GM19035 (cell line): ENCODE data around the gene GRIA4.
"Not testable (repeated sequence)": the region's sequence is repeated elsewhere in the genome, so short reads cannot be mapped to it uniquely, and the experiment has no call there.

Experiments
- ATAC-seq: cut with Tn5 transposase; IDR thresholded peaks from one replicate; pipeline ENCODE4 v1.9.1; 2021; ENCODE audit not compliant: unreplicated experiment

The GRIA4 gene

DNA sequence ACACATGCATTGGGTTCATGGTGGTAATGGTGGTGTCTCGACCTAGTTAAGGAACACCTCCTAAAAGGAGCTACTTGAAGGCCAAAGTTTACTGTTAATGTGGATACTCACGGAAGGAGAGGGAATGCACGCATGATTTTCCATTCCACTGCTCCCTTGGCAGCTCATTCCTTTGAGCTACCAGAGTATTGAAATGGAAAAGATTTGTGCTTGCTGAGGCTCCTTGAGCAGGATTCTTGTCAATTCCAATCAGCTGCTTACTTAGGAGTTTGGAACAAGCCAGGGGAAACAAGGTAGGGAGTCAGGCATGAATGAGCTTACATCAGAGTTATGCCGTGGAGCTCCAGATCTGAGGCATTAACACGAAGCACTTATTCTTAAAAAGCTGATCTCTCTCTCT lies 108.8 kb downstream of the GRIA4 start:
- no peak for ATAC-seq

DNA sequence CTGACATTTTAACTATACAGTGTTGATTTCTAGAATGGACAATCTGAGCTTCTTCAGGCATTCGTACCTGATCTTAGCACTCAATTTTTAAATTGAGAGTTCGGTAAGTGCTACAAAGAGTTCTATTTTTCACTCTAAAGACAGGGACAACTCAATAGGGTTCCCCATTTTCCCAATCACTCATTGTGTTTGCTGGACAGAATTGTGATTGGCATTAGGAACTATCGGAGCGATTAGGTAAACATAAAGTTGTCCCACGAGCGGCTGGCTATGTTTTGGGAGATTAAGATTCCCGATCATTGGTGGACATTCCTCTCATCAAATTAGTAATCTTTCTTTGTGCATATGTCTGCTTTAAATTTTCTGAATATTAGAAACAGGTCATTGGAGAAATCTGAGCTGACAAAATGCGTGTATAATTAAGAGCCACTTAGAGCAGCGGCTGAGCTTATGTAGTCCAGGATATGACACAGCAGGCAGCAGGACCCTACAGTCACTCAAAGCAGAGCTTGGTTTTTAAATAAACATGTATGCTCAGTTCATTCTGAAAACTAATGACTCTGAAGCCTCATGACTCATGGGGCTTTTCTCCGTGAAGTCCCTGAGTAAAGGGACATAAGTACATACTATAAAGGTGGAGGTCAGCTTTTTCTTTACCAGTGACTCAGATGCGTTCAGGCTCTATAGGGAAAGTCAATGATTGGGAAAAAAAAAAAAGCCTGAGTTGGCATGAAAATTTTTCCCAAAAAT lies 109.4 kb downstream of the GRIA4 start:
- peak; percentile 79 for ATAC-seq

DNA sequence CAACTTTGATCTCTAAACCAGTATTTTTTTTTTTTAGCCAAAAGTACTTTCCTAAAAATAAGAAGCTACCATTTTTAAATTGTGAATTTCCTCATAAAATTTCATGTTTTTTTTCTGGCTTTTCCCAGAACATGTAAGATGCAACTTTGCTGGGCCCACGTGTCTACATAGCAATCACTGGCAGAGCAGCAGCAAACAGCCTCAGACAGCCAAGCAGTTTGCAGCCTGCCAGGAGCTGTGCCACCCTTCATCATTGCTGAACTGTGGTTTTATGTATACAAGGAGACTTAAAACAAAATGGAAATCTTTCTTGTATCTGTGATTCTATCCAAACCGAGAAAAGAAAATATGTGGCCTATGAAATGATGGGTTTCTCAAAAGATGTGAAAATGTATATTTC lies 110.2 kb downstream of the GRIA4 start:
- ATAC-seq = no peak

DNA sequence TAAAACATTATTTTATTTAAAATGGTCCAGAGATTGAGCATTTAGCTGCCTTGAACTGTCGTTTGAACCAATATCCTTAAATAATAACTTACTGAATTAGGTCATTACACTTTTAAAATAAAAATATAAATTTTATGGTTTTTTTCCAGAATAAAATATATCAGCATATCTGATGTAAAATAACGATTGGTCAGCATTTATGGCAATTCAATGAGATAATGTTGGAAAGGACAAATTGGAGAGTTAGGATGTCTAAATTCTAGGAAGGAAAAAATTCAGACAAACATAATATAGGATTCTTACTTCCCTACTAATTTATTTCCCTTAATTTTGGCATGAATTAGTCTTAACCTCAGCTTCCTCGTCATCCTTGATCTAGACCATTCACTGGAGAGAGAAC lies 113.4 kb downstream of the GRIA4 start:
- ATAC-seq = no peak

DNA sequence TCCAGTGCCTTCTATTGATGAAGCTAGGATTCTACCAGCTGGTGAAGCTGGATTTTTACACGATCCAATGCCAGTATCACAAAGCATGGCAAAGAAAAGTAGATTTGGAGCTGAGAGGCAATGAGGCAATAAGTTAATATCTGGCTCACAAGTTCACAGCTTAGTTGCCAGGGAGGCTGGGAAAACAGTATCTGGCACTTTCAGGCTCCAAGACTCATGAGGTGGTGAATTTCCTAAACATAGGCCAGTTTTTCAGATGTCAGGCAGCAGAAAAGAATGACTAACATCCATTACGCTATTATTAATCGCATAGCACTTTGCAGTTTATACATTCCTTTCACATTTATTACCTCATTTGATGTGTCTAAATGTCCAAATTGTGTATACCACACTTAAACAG lies 122.7 kb downstream of the GRIA4 start:
- no peak for ATAC-seq

DNA sequence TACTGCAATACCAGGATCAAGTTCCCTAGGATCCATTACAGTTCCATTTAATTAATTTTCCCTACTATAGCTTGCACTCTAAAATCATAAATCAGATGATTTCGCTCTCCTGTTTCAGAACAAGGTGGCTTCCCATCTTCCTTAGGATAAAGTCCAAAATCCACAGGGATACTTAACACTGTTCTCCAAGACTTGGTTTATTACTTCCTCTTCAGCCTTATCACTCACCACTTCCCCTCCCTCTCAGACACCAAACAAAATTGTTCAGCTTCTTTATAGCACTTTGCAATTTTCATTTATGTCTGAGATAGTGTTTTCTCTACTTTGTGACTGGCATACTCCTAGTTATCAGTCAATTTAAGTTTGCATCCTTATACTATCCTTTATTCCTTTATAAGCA lies 124.6 kb downstream of the GRIA4 start:
- ATAC-seq = no peak

DNA sequence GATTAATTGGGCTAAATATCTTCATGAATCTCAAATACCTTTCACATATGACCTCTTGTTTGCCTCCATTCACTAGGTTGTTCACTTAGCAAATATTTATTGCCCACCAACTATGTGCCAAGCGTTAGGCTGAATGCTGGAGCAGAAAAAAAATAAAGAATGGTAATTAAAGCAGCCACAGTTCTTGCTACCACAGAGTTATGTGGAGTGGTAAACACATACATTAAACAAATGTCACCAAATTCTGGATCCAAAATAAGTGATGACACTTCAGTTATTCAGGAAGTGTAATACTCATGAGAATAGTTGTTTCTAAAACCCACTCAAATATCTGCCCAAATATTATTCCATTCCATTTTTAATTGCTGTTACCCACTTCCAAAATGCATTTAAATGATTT lies 128.4 kb downstream of the GRIA4 start:
- no peak for ATAC-seq

DNA sequence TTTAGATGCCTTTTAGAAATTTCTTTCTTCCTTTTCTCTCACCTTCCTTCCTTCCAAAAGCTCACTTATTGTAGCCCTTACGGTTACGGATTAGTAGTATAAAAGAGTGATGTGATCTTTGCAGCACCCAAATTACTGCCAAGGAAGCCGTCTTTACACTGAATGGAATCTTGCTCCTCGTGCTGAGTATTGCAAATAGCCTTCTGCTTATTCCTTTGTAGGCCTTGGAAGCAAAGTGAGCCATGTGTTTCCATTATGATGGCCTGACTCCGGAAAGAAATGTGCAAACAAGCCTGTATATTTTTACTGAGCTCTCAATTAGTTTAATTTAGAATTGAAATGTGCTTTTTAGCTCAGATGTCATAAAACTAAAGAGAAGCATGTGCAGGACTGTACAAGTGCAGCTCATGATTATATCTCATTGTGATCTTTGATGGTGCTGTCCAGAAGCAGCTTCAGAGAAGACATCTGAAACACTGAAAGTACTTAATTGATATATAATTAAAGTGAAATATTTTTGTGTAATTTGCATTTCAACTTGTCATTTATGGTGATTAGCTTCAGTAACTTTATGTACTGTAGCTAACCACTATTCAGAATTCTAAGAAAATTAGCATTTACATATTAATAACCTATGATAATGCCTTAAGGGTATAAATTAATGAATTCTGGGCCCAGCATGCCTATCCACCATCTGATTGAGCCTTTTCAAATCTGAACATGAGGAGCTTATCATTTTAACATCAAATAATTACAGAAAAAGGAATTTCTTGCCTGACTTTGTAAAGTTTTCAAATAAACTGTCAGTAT lies 129.3 kb downstream of the GRIA4 start:
- ATAC-seq = no peak

DNA sequence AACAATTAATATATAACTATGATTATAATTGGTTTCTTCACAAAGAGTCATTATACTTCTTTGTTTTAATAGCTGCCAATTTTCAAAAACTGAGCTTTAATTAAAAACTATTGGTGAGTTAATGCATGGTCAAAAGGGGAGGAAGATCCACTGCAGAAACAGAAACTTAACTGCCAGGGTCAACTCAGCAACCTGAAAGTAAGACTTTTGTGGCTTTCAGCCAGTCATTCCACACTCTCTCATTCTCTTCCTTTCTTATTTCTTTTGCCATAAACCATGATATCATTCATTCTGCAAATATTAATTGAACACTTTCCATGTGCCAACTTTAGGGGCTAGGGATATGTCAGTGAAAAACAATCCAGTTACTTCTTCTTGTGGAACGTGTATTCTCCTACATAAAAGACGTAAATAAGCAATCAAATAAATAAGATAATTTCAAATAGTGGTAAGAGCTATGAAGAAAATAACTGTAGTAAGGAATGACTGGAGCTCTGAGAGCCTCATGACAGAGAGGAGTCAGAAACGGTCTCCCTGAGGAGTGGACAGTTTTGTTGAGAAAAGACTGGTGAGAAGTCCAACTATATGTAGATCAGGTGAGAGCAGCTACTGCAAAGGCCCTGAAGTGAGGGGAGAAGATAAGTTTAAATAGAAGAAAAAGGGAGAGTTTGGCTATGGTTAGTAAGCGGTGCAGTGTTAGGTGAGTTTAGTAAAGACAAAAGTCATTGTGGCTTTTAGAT lies 130.5 kb downstream of the GRIA4 start:
- ATAC-seq = peak; percentile 83

DNA sequence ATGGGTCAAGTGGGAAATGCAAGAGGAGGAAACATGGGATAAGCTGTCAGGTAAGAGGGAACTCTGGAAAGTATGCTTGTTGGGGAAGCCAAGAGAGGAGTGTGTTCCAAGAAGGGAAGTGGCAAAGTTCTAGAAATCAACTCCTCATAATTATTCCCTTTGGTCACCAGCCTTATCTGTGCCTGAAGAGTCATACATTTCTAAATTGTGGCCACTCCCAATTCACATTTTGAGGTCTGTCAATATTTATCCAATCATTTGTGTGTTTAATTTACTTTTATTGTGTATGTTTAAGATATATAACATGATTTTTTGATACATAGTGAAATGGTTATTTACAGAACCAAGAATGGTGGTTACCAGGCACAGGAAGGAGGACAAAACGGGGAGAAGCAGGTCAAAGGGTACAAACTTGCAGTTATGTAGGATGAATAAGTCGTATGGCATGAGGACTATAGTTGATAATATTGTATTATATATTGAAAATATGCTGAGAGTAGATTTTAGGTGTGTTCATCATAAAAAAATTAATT lies 131.7 kb downstream of the GRIA4 start:
- no peak for ATAC-seq

DNA sequence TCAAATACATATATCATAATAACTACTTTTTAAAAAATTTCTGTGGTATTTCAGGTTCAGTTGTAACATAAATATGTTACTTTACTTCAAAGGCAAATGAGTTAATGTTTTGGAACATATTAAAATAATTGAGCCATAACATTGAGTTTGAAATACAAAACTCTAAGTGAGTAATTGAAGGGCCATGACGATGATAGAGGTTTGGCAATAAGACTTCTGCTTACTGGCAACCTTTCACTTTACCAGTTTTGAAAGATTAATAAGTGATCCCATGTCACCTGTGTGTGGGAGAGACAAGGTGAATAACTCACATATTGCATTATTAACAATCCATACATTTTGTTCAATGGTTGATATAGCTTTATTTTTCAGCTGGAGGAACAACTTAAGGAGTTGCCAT lies 144.4 kb downstream of the GRIA4 start:
- ATAC-seq = no peak

DNA sequence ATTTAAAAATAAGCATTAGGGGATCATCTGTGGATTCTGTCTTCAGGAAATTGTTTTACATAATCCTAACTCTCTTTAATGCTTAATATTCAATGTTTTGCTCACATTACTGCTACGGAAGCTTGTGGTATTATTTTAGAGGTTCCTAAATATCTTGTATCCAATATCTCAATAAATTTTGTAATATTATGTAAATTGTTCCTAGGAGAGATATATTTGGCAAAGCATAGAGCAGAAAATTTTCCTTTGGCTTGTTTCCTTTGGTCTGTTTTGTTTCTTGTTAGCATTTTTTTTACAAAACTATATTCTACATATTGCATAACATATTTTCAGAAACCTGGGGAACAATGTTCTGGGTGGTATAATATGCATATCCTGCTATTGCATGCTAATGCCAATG lies 144.8 kb downstream of the GRIA4 start:
- ATAC-seq = no peak

DNA sequence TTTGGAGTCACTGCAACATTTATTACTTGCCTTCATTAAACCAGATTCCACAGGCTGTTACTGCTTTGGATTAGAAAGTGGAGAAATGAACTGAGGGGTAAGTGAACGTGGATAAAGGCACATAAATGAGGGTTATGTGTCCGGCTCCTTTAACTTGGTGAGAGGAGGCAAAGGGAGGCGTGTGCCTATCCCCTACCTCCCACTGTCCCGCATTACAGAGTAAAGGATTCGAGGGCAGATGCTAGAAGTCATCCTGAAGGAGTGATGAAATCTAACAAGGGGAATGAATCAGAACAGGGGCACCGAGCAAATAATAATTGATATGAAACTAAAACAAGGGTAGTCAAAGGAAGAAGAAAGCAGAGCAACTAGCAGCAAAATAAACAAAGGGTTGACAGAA lies 147.2 kb downstream of the GRIA4 start:
- ATAC-seq = no peak

DNA sequence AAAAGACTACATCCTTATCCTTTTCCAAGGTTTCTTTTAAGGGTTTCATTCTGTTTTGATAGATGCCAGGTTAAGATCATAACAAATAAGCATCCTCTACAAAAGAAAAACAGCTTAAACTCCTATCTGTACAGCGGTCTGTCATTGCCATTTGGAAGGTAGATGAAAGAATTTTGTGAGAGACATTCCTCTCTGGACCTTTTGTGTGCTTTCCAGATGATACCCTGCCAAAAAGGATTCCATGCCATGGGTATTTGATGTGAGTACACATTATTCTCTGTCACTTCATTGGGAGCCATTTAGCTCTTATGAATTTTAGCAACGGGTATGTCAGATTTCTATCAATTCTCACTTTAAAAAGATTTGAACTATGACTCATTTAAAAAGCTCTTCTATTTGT lies 153.7 kb downstream of the GRIA4 start:
- no peak for ATAC-seq

DNA sequence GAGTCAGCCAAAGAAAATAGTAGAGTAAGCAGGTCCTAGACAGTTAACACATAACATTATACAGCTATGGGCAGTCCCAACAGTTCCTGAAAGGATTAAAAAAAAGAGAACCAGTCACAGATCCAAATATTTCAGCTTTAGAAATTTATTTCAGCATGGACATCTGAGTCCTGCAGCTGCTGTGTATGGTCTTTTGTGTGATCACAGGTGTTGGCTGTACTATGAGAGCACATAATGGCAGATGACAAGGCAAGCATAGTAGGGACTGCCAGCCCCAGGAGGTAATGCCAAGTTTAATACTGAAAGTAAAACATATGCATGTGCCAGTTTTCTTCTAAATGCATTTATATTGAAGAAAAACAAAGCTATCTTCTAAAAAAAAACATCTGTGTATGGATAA lies 158.1 kb downstream of the GRIA4 start:
- ATAC-seq = no peak

DNA sequence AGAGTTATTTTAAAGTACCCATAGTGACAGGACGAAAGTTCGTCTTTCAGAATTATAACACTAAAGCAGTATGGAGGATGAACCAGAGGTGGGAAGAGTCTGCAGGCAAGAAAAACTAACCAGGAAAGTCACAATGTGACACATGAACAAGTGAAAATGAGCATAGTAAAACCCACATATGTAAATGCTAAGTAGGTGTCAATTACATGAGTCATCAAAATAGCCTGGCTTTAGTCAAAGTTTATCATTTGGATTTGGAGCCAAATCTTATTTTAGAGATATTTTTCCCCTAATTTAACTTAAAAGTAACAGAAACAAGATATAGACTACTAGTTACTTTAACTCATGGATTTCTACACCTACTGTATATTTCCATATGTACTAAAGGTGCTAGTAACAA lies 159.8 kb downstream of the GRIA4 start:
- ATAC-seq = no peak

DNA sequence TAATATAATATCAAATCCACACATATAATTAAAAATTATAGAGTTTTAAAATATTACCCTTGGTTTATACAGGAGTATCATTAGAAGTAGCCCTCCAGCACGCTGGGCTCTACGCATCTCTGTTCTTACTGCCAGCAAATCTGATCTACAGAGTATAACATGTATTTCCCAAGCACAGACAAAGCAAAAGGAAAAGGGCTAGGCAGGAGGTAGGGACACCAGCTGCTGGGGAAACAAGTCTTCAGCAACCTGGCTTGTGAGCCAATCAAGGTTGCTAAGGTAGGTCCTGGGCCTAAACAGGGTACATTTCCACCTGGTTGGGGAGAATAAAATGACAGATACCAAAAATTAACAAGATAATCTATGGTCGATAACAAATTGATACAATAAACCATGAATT lies 163.6 kb downstream of the GRIA4 start:
- ATAC-seq = not testable (repeated sequence)

DNA sequence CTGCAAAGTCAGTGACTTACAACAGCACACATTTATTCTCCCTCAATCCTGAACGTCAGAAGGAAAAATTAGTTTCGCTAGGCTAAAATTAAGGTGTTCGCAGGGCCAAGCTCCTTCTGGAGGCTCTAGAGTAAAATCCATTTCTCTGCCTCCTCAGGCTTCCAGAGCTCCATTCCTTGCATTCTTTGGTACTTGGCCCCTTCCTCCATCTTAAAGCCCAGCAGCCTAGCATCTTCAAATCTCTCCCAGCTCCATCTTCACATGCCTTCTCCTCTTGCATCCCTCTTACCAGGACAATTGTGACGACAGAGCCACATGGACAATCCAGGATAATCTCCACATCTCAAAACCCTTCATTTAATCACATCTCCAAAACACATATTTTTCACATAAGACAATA lies 165.0 kb downstream of the GRIA4 start:
- ATAC-seq = no peak

DNA sequence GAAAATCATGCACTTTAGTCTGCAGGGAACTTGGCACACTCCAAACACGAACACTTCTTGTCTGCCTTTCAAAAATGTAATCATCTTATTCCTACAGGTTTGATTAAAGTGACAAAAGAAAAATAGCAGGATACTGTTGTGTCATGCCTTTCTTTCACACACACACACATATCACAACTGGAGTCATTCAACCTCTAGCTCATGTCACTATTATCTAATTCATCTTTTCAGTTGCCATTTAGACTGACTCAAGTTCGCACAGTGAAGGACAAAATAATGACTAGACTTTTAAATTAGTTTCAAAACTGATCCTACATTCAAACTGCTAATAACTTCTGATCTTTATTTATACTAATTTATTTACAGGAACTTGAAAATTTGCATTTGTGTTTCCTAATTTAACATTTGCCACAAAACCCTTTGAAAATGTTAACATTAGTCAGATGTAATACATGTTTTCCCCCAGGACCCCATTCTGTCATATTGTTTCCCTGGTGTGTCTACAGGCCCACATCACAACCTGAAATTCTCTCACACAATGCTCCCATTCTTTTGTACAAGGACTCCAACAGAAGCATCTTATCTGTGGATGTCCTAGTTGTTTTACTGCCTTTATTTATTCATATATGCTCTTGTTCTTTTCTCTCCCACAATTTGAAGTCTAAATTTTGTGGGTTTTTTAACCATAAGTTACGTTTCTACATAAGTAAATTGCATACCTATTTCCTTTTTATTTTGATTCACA lies 171.1 kb downstream of the GRIA4 start:
- ATAC-seq = no peak

DNA sequence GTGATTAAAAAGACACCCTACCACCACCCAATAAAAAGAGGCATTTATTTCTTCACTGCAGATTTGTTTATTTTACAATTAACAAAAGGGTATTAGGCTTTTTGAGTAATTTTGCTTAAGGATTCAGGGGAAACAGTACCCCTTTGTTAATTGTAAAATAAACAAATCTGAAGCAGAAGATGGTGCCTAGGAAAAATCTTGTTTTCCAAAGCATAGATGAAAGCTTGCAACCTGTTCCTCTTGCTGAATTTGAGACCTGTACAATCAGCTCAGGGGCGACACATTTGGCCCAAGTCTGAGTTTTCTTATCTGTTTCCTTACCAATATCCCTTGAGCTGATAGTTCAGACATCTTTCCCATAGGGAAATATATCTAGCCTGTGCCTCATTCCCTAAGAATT lies 171.9 kb downstream of the GRIA4 start:
- no peak for ATAC-seq

DNA sequence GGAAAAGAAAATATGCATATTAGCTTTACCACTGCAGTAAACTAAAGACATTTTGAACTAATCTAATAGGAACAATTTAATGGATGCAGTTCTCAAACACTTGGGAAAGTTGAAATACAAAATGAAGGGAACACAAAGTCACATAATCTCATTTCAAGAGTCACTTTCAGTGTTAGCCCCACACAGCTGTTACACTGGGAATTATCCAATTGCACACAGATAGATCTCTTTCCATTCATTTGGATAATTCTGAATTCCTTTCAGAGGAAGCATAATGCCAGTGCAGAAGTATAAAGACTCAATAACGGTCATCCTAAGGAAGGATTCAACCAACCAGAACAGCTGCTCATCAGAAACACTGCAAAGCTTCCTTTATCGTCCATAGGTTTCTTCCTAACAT lies 173.3 kb downstream of the GRIA4 start:
- no peak for ATAC-seq
